Mesodermal cell (in vitro differentiated cells): Measurements from ENCODE around the gene LPCAT1.

Source experiments
- H3K27ac ChIP-seq: 2 replicates; pipeline ENCODE4 v1.7.0; 2013; ENCODE audit warnings: mild to moderate bottlenecking, low read depth, low read length, moderate library complexity; ENCODE audit not compliant: severe bottlenecking
- H3K36me3 ChIP-seq: 2 replicates; pipeline ENCODE4 v1.7.1; 2013; ENCODE audit warnings: mild to moderate bottlenecking, low read length, moderate library complexity; ENCODE audit not compliant: control insufficient read depth, insufficient read depth
- H3K4me1 ChIP-seq: one replicate; pipeline ENCODE4 v1.7.1; 2013; ENCODE audit warnings: mild to moderate bottlenecking, low read length; ENCODE audit not compliant: insufficient read depth, control insufficient read depth, poor library complexity, severe bottlenecking
- H3K4me3 ChIP-seq: 2 replicates; pipeline ENCODE4 v1.7.0; 2013; ENCODE audit warnings: low read length, control low read depth, mild to moderate bottlenecking; ENCODE audit not compliant: insufficient read depth, poor library complexity, severe bottlenecking; ENCODE audit errors: extremely low read depth
- H3K9me3 ChIP-seq: 2 replicates; pipeline ENCODE4 v1.7.1; 2013; ENCODE audit warnings: mild to moderate bottlenecking, low read length, moderate library complexity; ENCODE audit not compliant: control insufficient read depth
- WGBS, 2 experiments: methylation state at CpG; one replicate each; pipeline ENCODE4 v1.1.5; 2013; ENCODE audit warnings: missing lambda C conversion rate in 2 of 2; ENCODE audit not compliant: insufficient coverage in 2 of 2; 5-methylcytosine and 5-hydroxymethylcytosine counted together

Gene LPCAT1

GRCh38 chr5:1416856-1417469, 106.8 kb downstream of the LPCAT1 start:
- H3K27ac ChIP-seq, result no peak overlapping the region
- H3K9me3 ChIP-seq, result no peaks in the 10 kb centered on the region
- WGBS, 2 experiments, result 71 to 92% methylated on average over 11 to 12 of the region's 12 CpGs
- H3K36me3 ChIP-seq, result no peaks in the 10 kb centered on the region
- no peaks in the 10 kb centered on the region for H3K4me1 ChIP-seq
- H3K4me3 ChIP-seq, result no peak overlapping the region

DNA sequence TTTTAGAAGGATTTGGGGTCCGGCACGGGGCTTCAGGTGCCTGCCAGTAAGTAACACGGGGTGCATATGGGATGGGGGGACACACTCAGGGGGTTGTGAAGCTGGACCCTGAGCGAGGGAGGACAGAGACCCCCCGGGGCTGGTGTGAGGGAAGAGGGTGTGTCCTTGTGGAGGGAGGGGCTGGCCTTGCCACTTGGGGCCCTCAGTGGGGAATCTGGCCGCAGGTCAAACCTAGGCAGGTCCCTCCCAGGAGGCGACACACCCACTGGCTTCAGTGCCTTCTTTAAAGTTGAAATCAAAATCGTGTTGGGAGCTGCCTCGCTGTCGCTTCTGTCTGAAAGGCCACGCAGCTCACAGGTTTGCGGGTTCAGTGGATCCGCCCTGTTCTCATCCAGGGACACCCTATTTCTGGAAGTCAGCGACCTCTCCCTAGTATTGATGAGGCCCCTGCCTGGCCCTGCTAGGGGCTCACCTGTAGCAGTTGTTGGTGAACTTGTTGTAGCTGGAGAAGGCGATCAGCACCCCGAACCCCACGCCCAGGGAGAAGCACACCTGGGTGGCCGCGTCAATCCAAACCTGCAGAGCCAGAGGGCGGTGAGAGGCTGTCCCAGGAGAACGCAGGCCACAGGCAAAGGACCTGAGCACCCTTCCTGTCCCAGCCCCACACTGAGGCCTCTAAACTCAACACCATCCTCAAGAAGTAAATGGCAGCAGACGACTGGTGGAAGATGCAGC, 108.0 kb downstream of the LPCAT1 start:
- Histone ChIP-seq H3K36me3 (no peaks in the 10 kb centered on the region), H3K27ac (no peak overlapping the region), H3K9me3 (no peaks in the 10 kb centered on the region), H3K4me1 (no peaks in the 10 kb centered on the region), H3K4me3 (no peak overlapping the region)
- 85 to 87% methylated on average over 20 to 21 of the region's 22 CpGs for WGBS, 2 experiments

- no peak overlapping the region for H3K4me3 ChIP-seq
- 90 to 91% methylated on average over 12 of the region's 13 CpGs for WGBS, 2 experiments
- no peak overlapping the region for H3K27ac ChIP-seq
Measured at GRCh38 chr5:1415059-1415425, 108.7 kb downstream of the LPCAT1 start.

DNA sequence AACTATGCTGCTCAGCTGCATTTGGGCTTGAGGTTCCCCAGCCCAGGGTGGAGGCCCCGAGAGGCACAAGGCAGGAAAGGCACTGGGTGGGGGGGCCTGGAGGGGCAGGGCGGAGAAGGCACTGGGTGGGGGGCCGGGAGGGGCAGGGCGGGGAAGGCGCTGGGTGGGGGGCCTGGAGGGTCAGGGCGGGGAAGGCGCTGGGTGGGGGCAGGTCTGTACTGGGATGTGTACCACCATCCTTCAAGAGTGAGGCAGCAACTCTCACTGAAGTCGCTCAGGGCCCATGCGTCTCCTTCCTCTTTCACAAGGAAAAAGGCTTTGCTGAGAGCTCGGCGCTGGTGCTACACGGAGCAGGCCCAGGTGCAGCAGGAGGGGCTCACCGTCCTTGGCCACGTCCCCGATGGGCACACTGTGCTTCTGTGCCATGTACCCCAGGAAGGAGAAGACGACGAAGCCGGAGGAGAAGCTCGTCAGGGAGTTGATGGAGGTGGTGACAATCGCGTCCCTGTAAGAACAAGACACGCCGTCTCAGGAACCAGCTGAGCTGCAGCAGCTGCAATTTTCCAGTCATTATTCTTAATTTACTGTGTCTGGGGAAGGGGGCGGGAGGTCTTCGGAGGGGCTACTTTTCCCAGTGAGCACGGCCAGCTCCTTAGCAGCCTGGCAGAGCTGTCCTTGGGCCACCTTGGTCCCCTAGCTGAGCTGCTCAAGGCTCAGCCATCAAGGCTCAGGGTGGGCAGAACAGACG, 109.3 kb downstream of the LPCAT1 start:
- Histone ChIP-seq H3K36me3 (no peaks in the 10 kb centered on the region), H3K4me1 (no peaks in the 10 kb centered on the region), H3K27ac (no peak overlapping the region), H3K4me3 (no peak overlapping the region), H3K9me3 (no peaks in the 10 kb centered on the region)
- 88 to 89% methylated on average over 17 to 23 of the region's 27 CpGs for WGBS, 2 experiments

More at GRCh38 chr5:1415059-1415425, 108.7 kb downstream of the LPCAT1 start:
- Histone ChIP-seq H3K4me1 (no peaks in the 10 kb centered on the region), H3K36me3 (no peaks in the 10 kb centered on the region), H3K9me3 (no peaks in the 10 kb centered on the region)

GRCh38 chr5:1413611-1414241, 110.0 kb downstream of the LPCAT1 start:
- WGBS, 2 experiments, result 81 to 88% methylated on average over 13 to 22 of the region's 23 CpGs
- H3K4me3 ChIP-seq, result no peak overlapping the region
- H3K4me1 ChIP-seq, result no peaks in the 10 kb centered on the region
- H3K27ac ChIP-seq, result no peak overlapping the region
- no peaks in the 10 kb centered on the region for H3K36me3 ChIP-seq
- H3K9me3 ChIP-seq, result no peaks in the 10 kb centered on the region

DNA sequence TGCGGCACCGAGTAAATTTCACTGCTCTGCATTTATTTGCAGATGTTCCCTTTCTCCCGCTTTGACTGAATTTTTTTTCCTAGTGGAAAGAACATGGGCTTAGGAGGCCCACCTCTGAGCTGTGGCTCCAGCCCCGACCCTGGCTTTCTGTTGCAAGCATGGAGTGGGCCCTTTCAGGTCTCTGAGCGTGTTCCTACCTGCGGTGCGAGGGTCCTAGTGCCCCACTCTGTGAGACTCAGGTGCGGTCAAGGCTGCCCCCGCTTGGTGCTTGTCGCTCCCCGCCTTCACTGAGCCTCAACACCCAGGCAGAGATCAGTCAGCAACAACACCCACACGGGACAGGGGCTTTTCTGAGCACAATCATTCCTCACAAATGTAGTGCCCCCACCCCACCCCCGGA, 110.5 kb downstream of the LPCAT1 start:
- H3K4me3 ChIP-seq, result no peak overlapping the region
- H3K27ac ChIP-seq, result no peak overlapping the region
- no peaks in the 10 kb centered on the region for H3K36me3 ChIP-seq
- H3K4me1 ChIP-seq, result no peaks in the 10 kb centered on the region
- WGBS, 2 experiments, result 73% methylated on average over 9 to 12 of the region's 13 CpGs
- H3K9me3 ChIP-seq, result no peaks in the 10 kb centered on the region

- 71 to 73% methylated on average over 5 to 9 of the region's 10 CpGs for WGBS, 2 experiments
Measured at GRCh38 chr5:1412621-1413020, 111.1 kb downstream of the LPCAT1 start.

DNA sequence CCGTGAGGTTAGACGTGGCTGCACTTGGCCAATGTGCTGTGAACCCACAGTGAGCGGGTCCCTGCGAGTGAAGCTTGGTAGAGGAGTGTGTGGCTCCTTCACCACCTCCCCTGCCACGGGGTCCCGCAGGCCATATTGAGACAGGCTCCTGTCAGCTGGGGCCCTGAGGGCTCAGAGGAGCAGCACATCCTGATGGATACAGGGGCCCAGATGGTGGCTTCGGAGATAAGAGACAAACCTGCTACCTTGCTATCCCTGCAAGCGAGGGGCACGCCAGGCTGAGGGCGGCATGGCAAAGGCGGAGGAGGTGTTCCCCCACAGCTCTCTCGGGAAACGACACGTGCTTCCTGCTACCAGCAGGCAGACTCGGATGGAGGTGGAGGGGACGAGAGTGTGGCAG, 111.6 kb downstream of the LPCAT1 start:
- Histone ChIP-seq H3K4me3 (no peak overlapping the region), H3K4me1 (no peaks in the 10 kb centered on the region), H3K27ac (no peak overlapping the region), H3K9me3 (no peaks in the 10 kb centered on the region), H3K36me3 (no peaks in the 10 kb centered on the region)
- WGBS, 2 experiments, result 80 to 81% methylated on average over 15 to 16 of the region's 16 CpGs

More at GRCh38 chr5:1412621-1413020, 111.1 kb downstream of the LPCAT1 start:
- Histone ChIP-seq H3K27ac (no peak overlapping the region), H3K9me3 (no peaks in the 10 kb centered on the region), H3K4me3 (no peak overlapping the region), H3K4me1 (no peaks in the 10 kb centered on the region), H3K36me3 (no peaks in the 10 kb centered on the region)
